HK-2 (cell line): ENCODE data around the gene SCARB2.
A peak's percentile ranks its signal among the peaks of the same experiment; 100 is the strongest.

ENCODE experiments used
- DNase-seq: peaks from one replicate; pipeline ENCODE4 v3.0.0-alpha.2; 2018; ENCODE audit not compliant: unreplicated experiment

SCARB2 gene

DNA sequence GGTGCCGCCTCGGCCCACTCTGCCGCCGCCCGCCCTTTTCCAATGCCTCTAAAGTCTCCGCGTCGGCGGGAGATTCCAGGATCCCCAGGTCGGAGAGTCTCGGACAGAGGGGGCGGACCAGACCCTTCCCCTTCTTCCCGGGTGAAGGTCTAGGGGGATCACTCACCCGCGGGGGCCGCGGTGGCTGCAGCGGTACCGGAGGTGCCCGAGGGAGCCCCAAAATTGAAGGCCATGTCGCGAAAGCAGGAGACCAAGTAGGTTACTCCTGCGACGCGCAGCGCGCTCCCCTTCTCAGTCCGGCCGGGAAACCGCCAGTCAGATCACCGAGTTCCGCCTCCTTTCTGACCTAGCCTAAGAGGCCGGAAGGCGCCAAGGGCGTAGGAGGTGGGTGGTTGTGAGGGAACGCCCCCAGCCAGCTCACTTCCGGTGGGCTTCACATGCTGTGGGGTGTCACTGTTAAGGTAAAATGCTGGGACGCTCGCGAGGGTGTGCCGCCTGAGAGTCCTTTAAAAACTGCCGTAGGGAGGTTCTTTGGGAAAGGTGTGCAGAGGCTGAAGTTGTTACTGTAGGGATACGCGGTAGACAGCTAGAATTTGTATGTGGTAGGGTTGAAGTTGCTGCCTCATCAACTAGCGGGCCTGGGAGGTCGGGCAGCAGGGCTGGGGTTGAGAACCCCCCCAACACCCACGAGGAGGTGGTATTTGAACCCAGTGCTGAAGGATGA lies 65.3 kb downstream of the SCARB2 start, which contains the start of gene NUP54:
Gene NUP54, minus strand, starts transcription at position 256 of the 724 bp plus-strand sequence. Its CDS starts 23 bp downstream, at position 233.
- DNase-seq: peak; percentile 97

- peak; percentile 83 for DNase-seq
Measured at GRCh38 chr4:76147454-76148141, 66.0 kb downstream of the SCARB2 start.

DNA sequence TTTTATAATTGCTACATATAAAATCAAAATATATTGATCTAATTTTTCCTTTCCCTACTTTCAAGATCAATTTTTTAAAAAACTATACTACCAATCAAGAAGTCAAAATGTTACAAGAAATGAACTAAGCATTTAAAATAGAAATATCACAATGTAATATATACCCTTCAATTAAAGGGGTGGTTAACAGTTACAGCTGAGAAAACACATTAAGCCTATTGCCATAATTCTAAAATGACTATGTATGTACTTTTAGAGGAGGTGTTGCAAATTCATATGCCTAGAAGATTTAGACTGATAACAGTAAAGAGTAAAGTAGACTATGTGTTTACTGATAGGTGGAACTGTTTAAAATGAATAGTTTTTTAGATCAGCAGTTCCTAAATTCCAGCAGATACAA lies 69.1 kb downstream of the SCARB2 start:
- DNase-seq: no peak

GRCh38 chr4:76141241-76141640 lies 72.4 kb downstream of the SCARB2 start:
- DNase-seq: no peak

DNA sequence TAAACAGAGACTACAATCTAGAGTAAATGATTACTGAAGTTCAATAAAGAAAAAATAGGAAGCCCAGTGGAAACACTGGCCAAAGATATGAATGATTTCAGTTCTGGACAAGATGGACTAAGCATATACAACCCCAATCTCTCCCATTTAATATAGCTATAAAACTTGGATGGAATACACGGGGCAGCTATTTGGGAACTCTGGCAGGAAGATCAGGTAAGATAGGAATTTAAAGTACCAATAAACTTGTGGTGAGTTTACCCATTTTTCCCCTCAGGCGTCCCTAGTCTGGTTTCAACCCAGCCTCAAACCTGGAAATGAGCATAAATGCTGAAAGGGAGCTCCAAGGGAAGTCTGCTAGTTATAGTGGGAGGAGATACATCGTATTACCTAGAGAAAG lies 85.9 kb downstream of the SCARB2 start:
- no peak for DNase-seq

DNA sequence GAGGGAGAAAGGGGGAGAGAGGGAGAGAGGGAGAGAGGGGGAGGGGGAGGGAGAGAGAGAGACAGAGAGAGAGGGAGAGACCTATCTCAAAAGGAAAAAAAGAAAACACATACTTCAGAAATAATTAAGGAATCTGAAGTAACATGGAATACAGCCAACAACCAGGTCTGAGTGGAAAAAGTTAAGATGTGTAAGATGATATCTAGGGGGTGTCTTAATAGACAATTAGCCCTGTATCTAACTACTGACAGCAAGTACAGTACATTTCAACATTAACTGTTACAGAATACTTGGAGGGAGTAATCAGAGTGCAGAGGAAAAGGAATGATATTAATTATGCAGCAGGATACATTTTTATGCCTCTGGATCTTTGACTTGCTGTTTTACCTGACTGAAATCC lies 87.8 kb downstream of the SCARB2 start:
- DNase-seq: no peak

- no peak for DNase-seq
Measured at GRCh38 chr4:76120199-76120598, 93.4 kb downstream of the SCARB2 start.

DNA sequence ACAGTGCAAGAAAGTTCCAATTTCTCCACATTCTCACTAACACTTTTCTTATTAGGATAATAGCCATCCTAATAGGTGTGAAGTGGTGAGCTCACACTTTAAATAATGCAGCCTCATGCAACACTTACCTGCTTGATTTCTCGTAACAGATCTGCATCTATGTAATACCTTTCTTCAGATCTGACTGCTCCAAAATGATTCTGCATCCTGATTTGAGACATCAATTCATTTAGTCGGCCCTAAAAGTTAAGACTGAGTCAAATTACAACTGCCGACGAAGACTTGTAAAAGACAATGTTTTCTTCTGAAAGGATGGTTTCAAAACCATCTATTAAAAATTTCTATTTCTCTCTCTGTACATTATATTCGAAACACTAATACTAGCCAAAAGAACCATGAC lies 96.1 kb downstream of the SCARB2 start:
- no peak for DNase-seq

DNA sequence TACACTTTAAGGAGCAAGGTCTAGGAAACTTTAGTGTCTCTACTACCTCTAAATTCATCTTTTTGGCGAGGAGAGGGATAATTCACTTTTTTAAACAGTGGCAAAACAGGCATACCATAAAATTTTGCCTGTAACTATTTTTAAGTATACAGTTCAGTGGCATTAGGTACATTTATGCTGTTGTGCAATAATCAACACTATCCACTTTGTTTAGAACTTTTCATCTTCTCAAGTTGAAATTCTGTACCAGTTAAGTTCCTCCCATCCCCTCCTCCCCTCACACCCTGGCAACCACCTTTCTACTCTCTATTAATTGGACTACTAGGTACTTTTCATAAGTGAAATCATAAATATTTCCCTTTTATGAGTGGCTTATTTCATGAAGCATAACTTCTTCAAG lies 96.8 kb downstream of the SCARB2 start:
- no peak for DNase-seq
